Mesenchymal stem cell (in vitro differentiated cells and primary cell): ENCODE measurements around the gene GFRA1.

Experiments used
- DNase-seq: peaks from one replicate; pipeline ENCODE4 v3.0.0-alpha.2; 2013
- H2AFZ ChIP-seq: one replicate; pipeline ENCODE4 v1.6.1; 2013; ENCODE audit warnings: low read depth, mild to moderate bottlenecking, control low read depth, inconsistent platforms, low read length, moderate library complexity
- H2AK5ac ChIP-seq: 2 replicates; pipeline ENCODE4 v1.6.1; 2013; ENCODE audit warnings: low read length, moderate library complexity, mild to moderate bottlenecking, inconsistent platforms; ENCODE audit not compliant: severe bottlenecking
- H2BK120ac ChIP-seq: one replicate; pipeline ENCODE4 v1.6.1; 2013; ENCODE audit warnings: low read depth, mild to moderate bottlenecking, inconsistent platforms, low read length, moderate library complexity
- H2BK12ac ChIP-seq, 2 experiments: one replicate each; pipeline ENCODE4 v1.6.1; 2013; ENCODE audit warnings: inconsistent platforms in 2 of 2, low read length in 2 of 2, mild to moderate bottlenecking in 2 of 2, moderate library complexity in 2 of 2, control low read depth in 1 of 2
- H2BK15ac ChIP-seq: one replicate; pipeline ENCODE4 v1.6.1; 2013; ENCODE audit warnings: mild to moderate bottlenecking, low read depth, inconsistent platforms; ENCODE audit not compliant: poor library complexity, severe bottlenecking
- H2BK5ac ChIP-seq: 2 replicates; pipeline ENCODE4 v1.6.1; 2013; ENCODE audit warnings: low read depth, mild to moderate bottlenecking, low read length, control low read depth, inconsistent platforms; ENCODE audit not compliant: poor library complexity, severe bottlenecking
- H3K14ac ChIP-seq, 2 experiments: one replicate each; pipeline ENCODE4 v1.6.1; 2013; ENCODE audit warnings: inconsistent platforms in 2 of 2, low read length in 2 of 2, control low read depth in 1 of 2, mild to moderate bottlenecking in 1 of 2, moderate library complexity in 1 of 2
- H3K18ac ChIP-seq, 2 experiments: one replicate each; pipeline ENCODE4 v1.6.1; 2013; ENCODE audit warnings: inconsistent platforms in 2 of 2, low read length in 2 of 2, control low read depth in 1 of 2, low read depth in 1 of 2, mild to moderate bottlenecking in 1 of 2
- H3K23ac ChIP-seq, 2 experiments: one replicate each; pipeline ENCODE4 v1.6.1; 2013; ENCODE audit warnings: inconsistent platforms in 2 of 2, low read length in 2 of 2, mild to moderate bottlenecking in 2 of 2, moderate library complexity in 2 of 2, control low read depth in 1 of 2
- H3K27ac ChIP-seq: 2 replicates; pipeline ENCODE4 v1.5.1; 2013; ENCODE audit warnings: mild to moderate bottlenecking, moderate library complexity, low read length, control low read depth, inconsistent platforms; ENCODE audit not compliant: poor library complexity, severe bottlenecking
- H3K27me3 ChIP-seq, 2 experiments: 2 replicates each; pipeline versions ENCODE4 v1.6.1 to v1.7.0; 2013; ENCODE audit warnings: low read length in 2 of 2, mild to moderate bottlenecking in 2 of 2, moderate library complexity in 2 of 2, control low read depth in 1 of 2, inconsistent platforms in 1 of 2; ENCODE audit not compliant: control insufficient read depth in 1 of 2, insufficient read depth in 1 of 2
- H3K36me3 ChIP-seq, 2 experiments: 2 replicates each; pipeline versions ENCODE4 v1.6.1 to v1.7.0; 2013; ENCODE audit warnings: low read length in 2 of 2, control low read depth in 1 of 2, inconsistent platforms in 1 of 2, low read depth in 1 of 2, mild to moderate bottlenecking in 1 of 2; ENCODE audit not compliant: insufficient read depth in 2 of 2, control insufficient read depth in 1 of 2
- H3K4ac ChIP-seq, 2 experiments: one replicate each; pipeline ENCODE4 v1.6.1; 2013; ENCODE audit warnings: inconsistent platforms in 2 of 2, low read length in 2 of 2, mild to moderate bottlenecking in 2 of 2, moderate library complexity in 2 of 2, control low read depth in 1 of 2, low read depth in 1 of 2
- H3K4me1 ChIP-seq: 2 replicates; pipeline ENCODE4 v1.6.1; 2013; ENCODE audit warnings: low read depth, low read length, control low read depth; ENCODE audit not compliant: control insufficient read depth, insufficient read depth
- H3K4me2 ChIP-seq: 2 replicates; pipeline ENCODE4 v1.6.1; 2013; ENCODE audit warnings: low read length, mild to moderate bottlenecking, inconsistent platforms; ENCODE audit not compliant: poor library complexity, severe bottlenecking
- H3K4me3 ChIP-seq, 2 experiments: 2 replicates each; pipeline versions ENCODE4 v1.5.1 to v1.7.0; 2013; ENCODE audit warnings: low read length in 2 of 2, mild to moderate bottlenecking in 2 of 2, control low read depth in 1 of 2, low read depth in 1 of 2; ENCODE audit not compliant: insufficient read depth in 1 of 2
- H3K79me1 ChIP-seq: replicated peaks from 2 replicates; pipeline ENCODE4 v1.6.1; 2013; ENCODE audit warnings: mild to moderate bottlenecking, control low read depth, low read length, inconsistent platforms; ENCODE audit not compliant: poor library complexity, severe bottlenecking
- H3K9ac ChIP-seq: 2 replicates; pipeline ENCODE4 v1.7.0; 2013; ENCODE audit warnings: mild to moderate bottlenecking, low read length, moderate library complexity
- H3K9me3 ChIP-seq: 2 replicates; pipeline ENCODE4 v1.7.0; 2013; ENCODE audit warnings: mild to moderate bottlenecking, low read length; ENCODE audit not compliant: control insufficient read depth
- H4K8ac ChIP-seq: one replicate; pipeline ENCODE4 v1.6.1; 2013; ENCODE audit warnings: inconsistent platforms, mild to moderate bottlenecking, low read length, moderate library complexity
- H4K91ac ChIP-seq: one replicate; pipeline ENCODE4 v1.6.1; 2013; ENCODE audit warnings: mild to moderate bottlenecking, low read length, inconsistent platforms
- WGBS: methylation state at CpG from one replicate; pipeline ENCODE4 v1.1.7; 2013; ENCODE audit warnings: mixed read lengths; 5-methylcytosine and 5-hydroxymethylcytosine counted together

The GFRA1 gene

DNA sequence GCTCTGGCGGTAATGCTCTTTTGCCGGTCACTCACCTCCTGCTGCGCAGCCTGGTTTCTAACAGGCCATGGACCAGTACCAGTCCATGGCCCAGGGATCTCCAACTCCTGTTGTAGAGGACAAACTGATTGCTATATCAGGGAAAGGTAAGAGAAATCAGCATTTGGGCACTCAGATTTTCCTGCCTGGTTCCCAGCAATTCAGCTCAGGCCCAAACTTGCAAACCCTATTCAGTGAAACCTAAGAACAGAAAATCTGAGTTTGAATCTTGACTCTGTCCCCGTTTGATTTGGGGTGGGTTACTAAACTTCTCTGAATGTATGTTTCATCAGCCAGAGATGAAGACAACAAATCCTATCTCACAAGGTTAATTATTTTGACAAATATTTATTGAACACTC is 77.4 kb downstream of the GFRA1 start:
- no peak overlapping the region for H3K4me3 ChIP-seq
- no peak overlapping the region for H4K91ac ChIP-seq
- peaks cover 39% of the 10 kb centered on the region for H3K79me1 ChIP-seq
- H3K4ac ChIP-seq: no peak overlapping the region
- no peak overlapping the region for H2BK5ac ChIP-seq
- no peak overlapping the region for H2BK12ac ChIP-seq
- no peak overlapping the region for H3K14ac ChIP-seq
- peaks cover 0 to 10% of the 10 kb centered on the region in 2 experiments for H3K36me3 ChIP-seq
- no peak overlapping the region for H2BK120ac ChIP-seq
- H2AFZ ChIP-seq: no peak overlapping the region
- H3K18ac ChIP-seq: no peak overlapping the region
- H3K27me3 ChIP-seq: no peaks in the 10 kb centered on the region
- no peak overlapping the region for H3K9ac ChIP-seq
- no peak overlapping the region for H2BK15ac ChIP-seq
- no peak for DNase-seq
- H4K8ac ChIP-seq: no peak overlapping the region
- H3K23ac ChIP-seq: no peak overlapping the region
- H3K4me2 ChIP-seq: peak overlapping the region; percentile 24
- peaks cover 1% of the 10 kb centered on the region for H3K4me1 ChIP-seq
- WGBS: 95% methylated on average over 3 of the region's 4 CpGs
- peaks cover 15% of the 10 kb centered on the region for H3K9me3 ChIP-seq
- H2AK5ac ChIP-seq: no peak overlapping the region
- no peak overlapping the region for H3K27ac ChIP-seq

DNA sequence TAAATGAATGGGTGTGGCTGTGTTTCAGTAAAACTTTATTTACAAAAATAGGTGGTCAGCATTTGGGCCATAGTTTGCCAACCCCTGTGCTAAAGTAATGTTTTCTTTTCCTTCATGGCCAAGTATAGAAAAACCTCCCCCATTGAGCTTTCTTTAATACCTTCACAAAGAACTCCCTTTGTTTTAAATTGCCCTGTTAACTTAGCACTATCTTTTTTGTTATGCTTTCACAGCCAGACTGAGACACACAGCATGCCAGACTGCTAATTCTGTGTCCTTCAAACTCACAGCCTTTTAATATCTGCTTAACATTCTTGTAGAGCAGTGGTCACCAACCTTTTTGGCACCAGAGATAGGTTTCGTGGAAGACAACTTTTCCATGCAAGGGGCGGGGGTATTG is 78.0 kb downstream of the GFRA1 start:
- no peak overlapping the region for H3K27ac ChIP-seq
- H2BK120ac ChIP-seq: no peak overlapping the region
- 89% methylated on average over 2 of the region's 2 CpGs for WGBS
- no peak overlapping the region for H3K9ac ChIP-seq
- H3K4me2 ChIP-seq: no peak overlapping the region
- H4K8ac ChIP-seq: no peak overlapping the region
- H3K27me3 ChIP-seq: no peaks in the 10 kb centered on the region
- no peak overlapping the region for H4K91ac ChIP-seq
- no peak overlapping the region for H3K4ac ChIP-seq
- peaks cover 1% of the 10 kb centered on the region for H3K4me1 ChIP-seq
- no peak overlapping the region for H3K23ac ChIP-seq
- DNase-seq: no peak
- H2AK5ac ChIP-seq: no peak overlapping the region
- H3K18ac ChIP-seq: no peak overlapping the region
- no peak overlapping the region for H2AFZ ChIP-seq
- H3K36me3 ChIP-seq: peaks cover 0 to 10% of the 10 kb centered on the region in 2 experiments
- H2BK12ac ChIP-seq: no peak overlapping the region
- no peak overlapping the region for H3K14ac ChIP-seq
- H2BK15ac ChIP-seq: no peak overlapping the region
- H2BK5ac ChIP-seq: no peak overlapping the region
- peaks cover 42% of the 10 kb centered on the region for H3K79me1 ChIP-seq
- H3K4me3 ChIP-seq: no peak overlapping the region
- peaks cover 15% of the 10 kb centered on the region for H3K9me3 ChIP-seq

- H3K9me3 ChIP-seq: peaks cover 15% of the 10 kb centered on the region
- no peak overlapping the region for H2BK5ac ChIP-seq
- no peak overlapping the region for H3K4ac ChIP-seq
- no peak overlapping the region for H2BK12ac ChIP-seq
- no peak overlapping the region for H3K23ac ChIP-seq
- no peak overlapping the region for H3K4me3 ChIP-seq
- H3K27me3 ChIP-seq: no peaks in the 10 kb centered on the region
- no peak overlapping the region for H3K4me2 ChIP-seq
- no peak overlapping the region for H3K18ac ChIP-seq
- no peak overlapping the region for H2BK120ac ChIP-seq
- no peak overlapping the region for H2BK15ac ChIP-seq
- no peak overlapping the region for H3K27ac ChIP-seq
- H3K9ac ChIP-seq: no peak overlapping the region
- peaks cover 1% of the 10 kb centered on the region for H3K4me1 ChIP-seq
- WGBS: 86% methylated on average over 1 of the region's 1 CpG
- no peak overlapping the region for H4K91ac ChIP-seq
- peaks cover 45% of the 10 kb centered on the region for H3K79me1 ChIP-seq
- H3K36me3 ChIP-seq: peaks cover 0 to 10% of the 10 kb centered on the region in 2 experiments
- H4K8ac ChIP-seq: no peak overlapping the region
- DNase-seq: no peak
- H2AK5ac ChIP-seq: no peak overlapping the region
- H2AFZ ChIP-seq: no peak overlapping the region
- no peak overlapping the region for H3K14ac ChIP-seq
These were observed 78.9 kb downstream of the GFRA1 start for GRCh38 chr10:116194061-116194460.

DNA sequence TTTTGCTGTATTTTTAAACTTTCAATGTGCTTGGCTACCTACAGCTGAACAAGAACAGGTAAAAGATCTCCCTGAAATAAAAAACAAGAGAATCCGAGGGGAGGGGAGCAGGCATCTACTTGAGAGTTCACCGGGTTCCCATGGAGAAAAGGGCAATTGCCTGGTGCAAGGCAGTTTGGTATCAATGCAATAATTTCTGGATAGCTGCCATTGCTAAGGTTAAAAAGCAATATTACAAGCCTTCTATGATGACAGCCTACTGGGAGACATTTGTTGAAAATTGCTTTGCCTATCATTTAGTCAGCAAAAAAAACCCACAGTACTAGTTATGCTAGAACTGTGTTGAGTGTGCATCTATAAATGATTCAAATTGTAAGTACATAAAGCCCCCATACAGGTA is 82.1 kb downstream of the GFRA1 start:
- DNase-seq: no peak
- H2AK5ac ChIP-seq: no peak overlapping the region
- H4K8ac ChIP-seq: no peak overlapping the region
- no peak overlapping the region for H3K14ac ChIP-seq
- H3K27me3 ChIP-seq: no peaks in the 10 kb centered on the region
- no peak overlapping the region for H3K4me2 ChIP-seq
- no peak overlapping the region for H3K9ac ChIP-seq
- H2BK12ac ChIP-seq: no peak overlapping the region
- H2BK5ac ChIP-seq: no peak overlapping the region
- H3K79me1 ChIP-seq: peaks cover 43% of the 10 kb centered on the region
- peaks cover 13% of the 10 kb centered on the region for H3K9me3 ChIP-seq
- no peak overlapping the region for H3K27ac ChIP-seq
- H4K91ac ChIP-seq: no peak overlapping the region
- H2BK120ac ChIP-seq: no peak overlapping the region
- peaks cover 1% of the 10 kb centered on the region for H3K4me1 ChIP-seq
- H3K23ac ChIP-seq: no peak overlapping the region
- peaks cover 0 to 7% of the 10 kb centered on the region in 2 experiments for H3K36me3 ChIP-seq
- 96% methylated on average over 2 of the region's 2 CpGs for WGBS
- H3K4ac ChIP-seq: no peak overlapping the region
- no peak overlapping the region for H2BK15ac ChIP-seq
- H2AFZ ChIP-seq: no peak overlapping the region
- no peak overlapping the region for H3K4me3 ChIP-seq
- H3K18ac ChIP-seq: no peak overlapping the region
